IMR-90 (cell line): ENCODE results near the gene FAM118A. TPM values are rescaled to one million over a fixed set of nuclear protein-coding genes. Genes with fewer than 3 reads are reported as not detected.

Experiments
- ATAC-seq: fragments of 200-7000 bp; cut with Tn5 transposase; 2 replicates; pipeline ENCODE4 v1.9.1; 2020; ENCODE audit warnings: low read depth, mild to moderate bottlenecking, moderate library complexity
- BruUV-seq: library from RNA; stranded (reverse); fragments of 400-500 nt; replicated peaks from 2 replicates; lab custom pipeline; 2021; lab: Mats Ljungman, UMichigan
- CTCF ChIA-PET: fragments of 300-600 bp; formaldehyde crosslinking; extraction: SDS; loops from one replicate; lab custom pipeline; 2021; ENCODE audit warnings: antibody characterized with exemption; lab: Yijun Ruan, JAX
- POLR2A ChIA-PET: fragments of 300-600 bp; sonication (Branson Sonifier 250); formaldehyde crosslinking; loops from one replicate; lab custom pipeline; 2022; ENCODE audit warnings: antibody characterized with exemption; ENCODE audit not compliant: unreplicated experiment; lab: Charles Lee
- DNase-seq: peaks from one replicate; pipeline ENCODE4 v3.0.0; 2013
- H2AFZ ChIP-seq: replicated peaks from 2 replicates; pipeline ENCODE3; 2013; ENCODE audit warnings: low read length, mild to moderate bottlenecking; ENCODE audit not compliant: poor library complexity
- H2AK5ac ChIP-seq: 2 replicates; pipeline ENCODE4 v1.6.1; 2013; ENCODE audit warnings: low read depth, low read length, inconsistent platforms
- H2AK9ac ChIP-seq: replicated peaks from 2 replicates; pipeline ENCODE3; 2013; ENCODE audit warnings: mild to moderate bottlenecking, low read depth, low read length, moderate library complexity; ENCODE audit not compliant: poor library complexity
- H2BK120ac ChIP-seq: 2 replicates; pipeline ENCODE4 v1.6.1; 2013; ENCODE audit warnings: low read depth, low read length, inconsistent platforms
- H2BK15ac ChIP-seq: 3 replicates; pipeline ENCODE4 v1.6.1; 2013; ENCODE audit warnings: low read depth, low read length, inconsistent platforms
- H2BK20ac ChIP-seq: 2 replicates; pipeline ENCODE4 v1.6.1; 2013; ENCODE audit warnings: low read depth, mild to moderate bottlenecking, inconsistent platforms, low read length, moderate library complexity
- H2BK5ac ChIP-seq: 2 replicates; pipeline ENCODE4 v1.6.1; 2013; ENCODE audit warnings: mild to moderate bottlenecking, low read depth, low read length, inconsistent platforms; ENCODE audit not compliant: poor library complexity, severe bottlenecking
- H3K14ac ChIP-seq: replicated peaks from 2 replicates; pipeline ENCODE4 v1.6.1; 2013; ENCODE audit warnings: low read depth, low read length, inconsistent platforms
- H3K18ac ChIP-seq: 2 replicates; pipeline ENCODE4 v1.6.1; 2013; ENCODE audit warnings: low read depth, low read length, control low read depth
- H3K23ac ChIP-seq: 2 replicates; pipeline ENCODE4 v1.6.1; 2013; ENCODE audit warnings: low read depth, low read length, inconsistent platforms
- H3K27ac ChIP-seq: 2 replicates; pipeline ENCODE4 v1.5.1; 2013; ENCODE audit warnings: mild to moderate bottlenecking, control low read depth, low read length; ENCODE audit not compliant: insufficient read depth
- H3K27me3 ChIP-seq: 2 replicates; pipeline ENCODE4 v1.6.1; 2013; ENCODE audit warnings: low read length; ENCODE audit not compliant: control insufficient read depth, insufficient read depth
- H3K36me3 ChIP-seq: 2 replicates; pipeline ENCODE4 v1.6.1; 2013; ENCODE audit warnings: low read length, mixed read lengths; ENCODE audit not compliant: control insufficient read depth, insufficient read depth
- H3K4ac ChIP-seq: 2 replicates; pipeline ENCODE4 v1.6.1; 2013; ENCODE audit warnings: low read depth, low read length, inconsistent platforms
- H3K4me1 ChIP-seq: 2 replicates; pipeline ENCODE4 v1.6.1; 2013; ENCODE audit warnings: low read length, mixed read lengths; ENCODE audit not compliant: control insufficient read depth, insufficient read depth
- H3K4me2 ChIP-seq: 2 replicates; pipeline ENCODE4 v1.6.1; 2013; ENCODE audit warnings: low read depth, mild to moderate bottlenecking, control low read depth, low read length, moderate library complexity
- H3K4me3 ChIP-seq: 2 replicates; pipeline ENCODE4 v1.5.1; 2013; ENCODE audit warnings: low read depth, mild to moderate bottlenecking, control low read depth, low read length, moderate library complexity; ENCODE audit not compliant: insufficient read depth
- H3K56ac ChIP-seq: 2 replicates; pipeline ENCODE4 v1.6.1; 2013; ENCODE audit warnings: low read length, inconsistent platforms; ENCODE audit not compliant: insufficient read depth; ENCODE audit errors: extremely low read depth
- H3K79me1 ChIP-seq, 2 experiments: 2 replicates each; pipeline ENCODE4 v1.6.1; 2013; ENCODE audit warnings: low read length in 2 of 2, inconsistent platforms in 1 of 2, low read depth in 1 of 2
- H3K9ac ChIP-seq: 2 replicates; pipeline ENCODE4 v1.6.1; 2013; ENCODE audit warnings: low read depth, low read length, control low read depth
- H3K9me1 ChIP-seq: 2 replicates; pipeline ENCODE4 v1.6.1; 2013; ENCODE audit warnings: low read length, inconsistent platforms; ENCODE audit not compliant: insufficient read depth
- H3K9me3 ChIP-seq: 2 replicates; pipeline ENCODE4 v1.6.1; 2013; ENCODE audit warnings: low read length; ENCODE audit not compliant: control insufficient read depth, insufficient read depth
- H4K20me1 ChIP-seq: 2 replicates; pipeline ENCODE4 v1.6.1; 2013; ENCODE audit warnings: low read length, inconsistent platforms; ENCODE audit not compliant: insufficient read depth
- H4K5ac ChIP-seq: 2 replicates; pipeline ENCODE4 v1.6.1; 2013; ENCODE audit warnings: mild to moderate bottlenecking, low read depth, low read length, control low read depth
- H4K8ac ChIP-seq, 2 experiments: 2 replicates each; pipeline ENCODE4 v1.6.1; 2013; ENCODE audit warnings: low read depth in 2 of 2, low read length in 2 of 2, control low read depth in 1 of 2, inconsistent platforms in 1 of 2
- H4K91ac ChIP-seq: 2 replicates; pipeline ENCODE4 v1.6.1; 2013; ENCODE audit warnings: low read depth, low read length, inconsistent platforms; ENCODE audit not compliant: insufficient read depth
- BHLHE40 ChIP-seq: fragments of 150-350 bp; IDR thresholded peaks from 2 replicates; pipeline ENCODE4 v1.6.1; 2016; ENCODE audit warnings: mild to moderate bottlenecking, low read depth, low read length
- CEBPB ChIP-seq: IDR thresholded peaks from 2 replicates; pipeline ENCODE4 v1.6.1; 2012; ENCODE audit warnings: low read depth, low read length, improper control_type of control experiment
- CHD1 ChIP-seq: IDR thresholded peaks from 2 replicates; pipeline ENCODE4 v1.6.1; 2012; ENCODE audit warnings: low read depth, low read length, improper control_type of control experiment
- FOS ChIP-seq: fragments of 150-350 bp; IDR thresholded peaks from 2 replicates; pipeline ENCODE4 v1.6.1; 2016; ENCODE audit warnings: low read depth, low read length
- MAFK ChIP-seq: IDR thresholded peaks from 2 replicates; pipeline ENCODE4 v1.6.1; 2012; ENCODE audit warnings: low read depth, low read length, improper control_type of control experiment
- MAZ ChIP-seq: IDR thresholded peaks from 2 replicates; pipeline ENCODE4 v1.6.1; 2012; ENCODE audit warnings: low read depth, mild to moderate bottlenecking, low read length, improper control_type of control experiment, moderate library complexity, borderline replicate concordance
- MXI1 ChIP-seq: IDR thresholded peaks from 2 replicates; pipeline ENCODE4 v1.6.1; 2012; ENCODE audit warnings: low read depth, mild to moderate bottlenecking, low read length, moderate library complexity, borderline replicate concordance
- NFE2L2 ChIP-seq: fragments of 150-350 bp; IDR thresholded peaks from 2 replicates; pipeline ENCODE4 v1.6.1; 2016; ENCODE audit warnings: low read depth, mild to moderate bottlenecking, low read length
- POLR2A ChIP-seq: IDR thresholded peaks from 2 replicates; pipeline ENCODE4 v1.6.1; 2012; ENCODE audit warnings: mild to moderate bottlenecking, low read depth, low read length
- RAD21 ChIP-seq: IDR thresholded peaks from 2 replicates; pipeline ENCODE4 v1.6.1; 2012; ENCODE audit warnings: low read length, improper control_type of control experiment
- RCOR1 ChIP-seq: IDR thresholded peaks from 2 replicates; pipeline ENCODE4 v1.6.1; 2012; ENCODE audit warnings: mild to moderate bottlenecking, low read length, improper control_type of control experiment; ENCODE audit not compliant: insufficient replicate concordance
- RFX5 ChIP-seq: IDR thresholded peaks from 2 replicates; pipeline ENCODE4 v1.8.0; 2012; ENCODE audit warnings: low read depth, mild to moderate bottlenecking, low read length, moderate library complexity
- SMC3 ChIP-seq: fragments of 150-350 bp; IDR thresholded peaks from 2 replicates; pipeline ENCODE4 v1.6.1; 2016; ENCODE audit warnings: low read depth, mild to moderate bottlenecking, antibody characterized with exemption, low read length, moderate library complexity
- WGBS, 2 experiments: methylation state at CpG; one replicate each; pipeline versions ENCODE4 v1.1.5 to v1.1.7; 2013; ENCODE audit warnings: missing lambda C conversion rate in 2 of 2; ENCODE audit not compliant: insufficient read length in 1 of 2; ENCODE audit errors: extremely low coverage in 2 of 2; 5-methylcytosine and 5-hydroxymethylcytosine counted together
- dilution Hi-C: fragments of 300-500 bp; cut with HindIII; formaldehyde crosslinking; loops from one replicate; pipeline ENCODE4 v1.14.3; 2018; ENCODE audit warnings: low sequenced_read_pairs; ENCODE audit not compliant: unreplicated experiment
- in situ Hi-C: fragments of 300-500 bp; cut with MboI; formaldehyde crosslinking; loops from 3 replicates; pipeline ENCODE4 v1.14.3; 2019; ENCODE audit warnings: low sequenced_read_pairs, inconsistent platforms, mixed read lengths
- intact Hi-C: fragments of 100-400 bp; cut with micrococcal nuclease; formaldehyde crosslinking; loops from 2 replicates; pipeline ENCODE4 v1.10.0; 2022
- polyA plus RNA-seq, 3 experiments: library from polyadenylated mRNA; depleted of rRNA; stranded (reverse); fragments of >200 nt; gene quantifications; 2 replicates each; pipeline ENCODE4 v1.2.3, GENCODE V29; 2012; ENCODE audit warnings: low replicate concordance in 1 of 3
- total RNA-seq: library from RNA; depleted of rRNA; stranded (reverse); fragments of >200 nt; gene quantifications from 2 replicates; pipeline ENCODE4 v1.2.3, GENCODE V29; 2012
- TF ChIP-seq, protein P1 (sequence below): fragments of 150-350 bp; IDR thresholded peaks from 2 replicates; pipeline ENCODE4 v1.6.1; 2016; ENCODE audit warnings: low read depth, mild to moderate bottlenecking, low read length, moderate library complexity, borderline replicate concordance
- TF ChIP-seq, protein P2 (sequence below): conservative IDR thresholded peaks from 2 replicates; pipeline ENCODE4 v1.5.1; 2012; ENCODE audit warnings: mild to moderate bottlenecking, low read depth, low read length, improper control_type of control experiment

FAM118A gene
- total and polyA plus RNA-seq, 2 of the 4 experiments (the other 2 are of a cell fraction): 20.6 to 95.6 TPM

DNA sequence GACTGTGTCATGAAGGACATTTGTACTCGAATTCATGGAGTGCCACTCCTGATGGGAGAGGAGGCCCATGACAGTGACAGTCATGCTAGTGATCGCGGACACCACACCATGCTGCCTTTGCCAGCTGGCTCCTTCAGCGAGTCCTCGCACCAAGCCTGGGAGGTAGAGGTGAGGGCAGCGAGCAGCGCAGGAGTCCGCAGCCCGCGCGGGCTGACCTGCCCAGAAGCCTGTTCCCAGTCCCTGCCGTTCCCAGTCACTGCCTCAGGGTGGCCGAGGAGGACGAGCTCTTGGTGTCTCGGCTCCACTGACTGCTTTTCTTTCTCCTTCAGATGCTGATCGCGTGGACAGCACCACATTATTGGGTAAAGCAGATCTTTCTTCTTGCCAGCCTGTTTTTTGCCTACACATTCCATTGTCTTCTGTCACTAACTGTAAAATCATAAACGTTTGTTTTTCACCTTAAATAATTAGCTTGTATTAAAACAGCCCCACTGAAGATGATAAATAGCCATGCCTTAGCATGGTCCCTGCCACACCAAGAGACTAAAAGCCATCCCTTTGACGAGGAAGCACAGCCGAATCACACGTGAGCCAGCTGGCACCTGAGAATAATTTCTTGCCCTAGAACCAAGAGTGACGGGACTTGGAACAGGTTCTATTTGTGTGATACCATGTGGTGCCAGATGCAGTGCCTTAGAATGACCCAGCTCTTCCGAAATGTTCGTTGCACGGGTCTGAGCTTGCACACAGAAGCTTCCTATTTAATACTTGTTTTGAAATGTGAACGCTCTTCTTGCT lies 25.5 kb downstream of the FAM118A start:
- Histone ChIP-seq H3K4ac (no peak overlapping the region), H3K27ac (no peak overlapping the region), H2AK5ac (no peak overlapping the region), H3K27me3 (no peaks in the 10 kb centered on the region), H3K23ac (no peak overlapping the region), H3K9me1 (no peaks in the 10 kb centered on the region), H2BK5ac (no peak overlapping the region), H4K5ac (no peak overlapping the region), H4K91ac (no peak overlapping the region), H4K20me1 (no peaks in the 10 kb centered on the region), H2BK15ac (no peak overlapping the region), H2BK20ac (no peak overlapping the region), H4K8ac (no peak overlapping the region), H3K4me2 (no peak overlapping the region), H3K4me1 (no peaks in the 10 kb centered on the region; the same call in 1 of the 2 replicates), H3K79me1 (peaks cover 0 to 4% of the 10 kb centered on the region in 2 experiments; a peak in 1 of 4 replicates), H2BK120ac (no peak overlapping the region), H3K14ac (no peak overlapping the region), H3K9ac (no peak overlapping the region), H2AK9ac (no peak overlapping the region), H3K56ac (no peak overlapping the region), H3K18ac (no peak overlapping the region), H3K9me3 (no peaks in the 10 kb centered on the region), H2AFZ (no peak overlapping the region), H3K36me3 (peaks cover 56% of the 10 kb centered on the region), H3K4me3 (no peak overlapping the region)
- BruUV-seq: no TSS peak
- in situ Hi-C loops (no loop called here), dilution Hi-C loops (no loop called here), intact Hi-C loops (no loop called here)
- no peak for DNase-seq
- POLR2A ChIA-PET: no interaction called here
- CTCF ChIA-PET: no interaction called here
- 68% methylated on average over 13 of the region's 26 CpGs; no CpG with 5 or more reads in 1 of the 2 experiments for WGBS, 2 experiments
- peak; percentile 17; the same call in 1 of the 2 replicates for ATAC-seq
- TF ChIP-seq POLR2A: no peak
- TF ChIP-seq, protein P1, sequence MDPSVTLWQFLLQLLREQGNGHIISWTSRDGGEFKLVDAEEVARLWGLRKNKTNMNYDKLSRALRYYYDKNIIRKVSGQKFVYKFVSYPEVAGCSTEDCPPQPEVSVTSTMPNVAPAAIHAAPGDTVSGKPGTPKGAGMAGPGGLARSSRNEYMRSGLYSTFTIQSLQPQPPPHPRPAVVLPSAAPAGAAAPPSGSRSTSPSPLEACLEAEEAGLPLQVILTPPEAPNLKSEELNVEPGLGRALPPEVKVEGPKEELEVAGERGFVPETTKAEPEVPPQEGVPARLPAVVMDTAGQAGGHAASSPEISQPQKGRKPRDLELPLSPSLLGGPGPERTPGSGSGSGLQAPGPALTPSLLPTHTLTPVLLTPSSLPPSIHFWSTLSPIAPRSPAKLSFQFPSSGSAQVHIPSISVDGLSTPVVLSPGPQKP: no peak
- no peak for TF ChIP-seq RAD21
- TF ChIP-seq, protein P2, sequence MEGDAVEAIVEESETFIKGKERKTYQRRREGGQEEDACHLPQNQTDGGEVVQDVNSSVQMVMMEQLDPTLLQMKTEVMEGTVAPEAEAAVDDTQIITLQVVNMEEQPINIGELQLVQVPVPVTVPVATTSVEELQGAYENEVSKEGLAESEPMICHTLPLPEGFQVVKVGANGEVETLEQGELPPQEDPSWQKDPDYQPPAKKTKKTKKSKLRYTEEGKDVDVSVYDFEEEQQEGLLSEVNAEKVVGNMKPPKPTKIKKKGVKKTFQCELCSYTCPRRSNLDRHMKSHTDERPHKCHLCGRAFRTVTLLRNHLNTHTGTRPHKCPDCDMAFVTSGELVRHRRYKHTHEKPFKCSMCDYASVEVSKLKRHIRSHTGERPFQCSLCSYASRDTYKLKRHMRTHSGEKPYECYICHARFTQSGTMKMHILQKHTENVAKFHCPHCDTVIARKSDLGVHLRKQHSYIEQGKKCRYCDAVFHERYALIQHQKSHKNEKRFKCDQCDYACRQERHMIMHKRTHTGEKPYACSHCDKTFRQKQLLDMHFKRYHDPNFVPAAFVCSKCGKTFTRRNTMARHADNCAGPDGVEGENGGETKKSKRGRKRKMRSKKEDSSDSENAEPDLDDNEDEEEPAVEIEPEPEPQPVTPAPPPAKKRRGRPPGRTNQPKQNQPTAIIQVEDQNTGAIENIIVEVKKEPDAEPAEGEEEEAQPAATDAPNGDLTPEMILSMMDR: no peak
- no peak for TF ChIP-seq MAFK
- no peak for TF ChIP-seq MAZ
- no peak for TF ChIP-seq SMC3
- TF ChIP-seq RCOR1: no peak
- no peak for TF ChIP-seq CHD1
- no peak for TF ChIP-seq MXI1
- TF ChIP-seq BHLHE40: no peak
- no peak for TF ChIP-seq RFX5
- no peak for TF ChIP-seq FOS
- no peak for TF ChIP-seq NFE2L2
- no peak for TF ChIP-seq CEBPB
